ENCODE measurements around the gene SCYGR2. TPM values are rescaled to one million over a fixed set of nuclear protein-coding genes. Genes with fewer than 3 reads are reported as not detected.

The SCYGR2 gene
- total RNA-seq, 1 experiment from 2014 or later = not detected

- DNase-seq (ENCODE audit: low read depth) = no peak
Observed at GRCh38 chr2:227612546-227613271, 14.0 kb downstream of the SCYGR2 start.

GRCh38 chr2:227613272-227613660 is 14.6 kb downstream of the SCYGR2 start:
- no peak for DNase-seq (ENCODE audit: low read depth)

- DNase-seq (ENCODE audit: low read depth) = no peak
Observed at GRCh38 chr2:227614246-227614645, 15.6 kb downstream of the SCYGR2 start.

- DNase-seq (ENCODE audit: low read depth) = no peak
Observed at GRCh38 chr2:227614740-227615139, 16.0 kb downstream of the SCYGR2 start, which contains the start of gene SCYGR3. TSS of gene SCYGR3 (minus strand) at chr2:227614840. CDS start at chr2:227614840, 0 bp downstream.

GRCh38 chr2:227615181-227615580 is 16.5 kb downstream of the SCYGR2 start:
- no peak for DNase-seq (ENCODE audit: low read depth)

- no peak for DNase-seq (ENCODE audit: low read depth)
Observed at GRCh38 chr2:227615906-227616305, 17.2 kb downstream of the SCYGR2 start.

GRCh38 chr2:227616631-227617030 is 17.9 kb downstream of the SCYGR2 start:
- no peak for DNase-seq (ENCODE audit: low read depth)

GRCh38 chr2:227617316-227618230 is 18.9 kb downstream of the SCYGR2 start, which contains the start of gene SCYGR4:
TSS of gene SCYGR4 (plus strand) at chr2:227617498. CDS start at chr2:227617498, 0 bp downstream.
- no peak for DNase-seq (ENCODE audit: low read depth)

- peak; percentile 58 for DNase-seq (ENCODE audit: low read depth)
Observed at GRCh38 chr2:227623226-227623625, 24.5 kb downstream of the SCYGR2 start.

GRCh38 chr2:227625420-227625819 is 26.7 kb downstream of the SCYGR2 start:
- no peak for DNase-seq (ENCODE audit: low read depth)

GRCh38 chr2:227626580-227627151 is 28.0 kb downstream of the SCYGR2 start:
- no peak for DNase-seq (ENCODE audit: low read depth)

- DNase-seq (ENCODE audit: low read depth) = no peak
Observed at GRCh38 chr2:227627769-227628168, 29.1 kb downstream of the SCYGR2 start.

GRCh38 chr2:227629435-227629834 is 30.7 kb downstream of the SCYGR2 start:
- no peak for DNase-seq (ENCODE audit: low read depth)

- no peak for DNase-seq (ENCODE audit: low read depth)
Observed at GRCh38 chr2:227630322-227630721, 31.6 kb downstream of the SCYGR2 start.

- DNase-seq (ENCODE audit: low read depth) = no peak
Observed at GRCh38 chr2:227632827-227633226, 34.1 kb downstream of the SCYGR2 start.

- no peak for DNase-seq (ENCODE audit: low read depth)
Observed at GRCh38 chr2:227634201-227634600, 35.5 kb downstream of the SCYGR2 start.

- no peak for DNase-seq (ENCODE audit: low read depth)
Observed at GRCh38 chr2:227642656-227643055, 44.0 kb downstream of the SCYGR2 start.

GRCh38 chr2:227643990-227644551 is 45.4 kb downstream of the SCYGR2 start:
- DNase-seq (ENCODE audit: low read depth) = no peak
